ENCODE data around the gene CTRL. TPM values are rescaled to one million over a fixed set of nuclear protein-coding genes. Genes with fewer than 3 reads are reported as not detected.
"Not testable (repeated sequence)": the region's sequence is repeated elsewhere in the genome, so short reads cannot be mapped to it uniquely, and the experiment has no call there.

Gene CTRL
- total RNA-seq, 1 donor from 2014 or later = 0.20 TPM

DNA sequence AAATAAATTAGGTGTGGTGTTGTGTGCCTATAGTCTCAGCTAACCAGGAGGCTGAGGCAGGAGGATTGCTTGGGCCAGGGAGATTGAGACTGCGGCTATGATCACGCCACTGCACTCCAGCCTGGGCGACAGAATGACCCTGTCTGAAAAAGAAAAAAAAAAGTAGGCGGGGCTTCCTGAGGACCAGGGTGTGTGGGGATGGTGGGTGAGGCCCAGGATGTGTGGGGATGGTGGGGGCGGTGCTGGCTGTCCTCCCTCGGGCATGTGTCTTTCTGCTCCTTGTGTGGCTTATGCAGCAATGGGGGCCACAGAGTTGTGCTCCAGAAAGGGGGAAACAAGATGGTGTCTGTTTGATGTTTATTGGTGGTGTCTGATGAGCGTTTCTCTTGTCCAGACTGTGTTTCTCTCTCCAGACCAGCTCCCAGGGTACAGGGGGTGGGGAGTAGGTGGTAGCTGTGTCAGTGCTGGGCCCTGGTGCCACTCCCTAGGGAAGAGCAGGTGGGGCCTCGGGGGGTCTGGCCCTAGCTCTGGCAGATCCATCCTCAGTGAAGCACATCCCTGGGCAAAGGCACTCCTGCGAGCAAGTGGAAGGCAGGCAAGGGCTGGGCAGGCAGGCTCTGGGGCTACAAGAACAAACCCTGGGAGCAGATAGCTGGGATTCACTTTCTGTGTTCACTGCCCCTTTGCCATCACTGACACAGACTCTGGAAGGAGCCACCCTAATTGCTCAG, 10.0 kb upstream of the CTRL start:
- DNase-seq (ENCODE audit: low read depth in 2 of 2) = no peak

DNA sequence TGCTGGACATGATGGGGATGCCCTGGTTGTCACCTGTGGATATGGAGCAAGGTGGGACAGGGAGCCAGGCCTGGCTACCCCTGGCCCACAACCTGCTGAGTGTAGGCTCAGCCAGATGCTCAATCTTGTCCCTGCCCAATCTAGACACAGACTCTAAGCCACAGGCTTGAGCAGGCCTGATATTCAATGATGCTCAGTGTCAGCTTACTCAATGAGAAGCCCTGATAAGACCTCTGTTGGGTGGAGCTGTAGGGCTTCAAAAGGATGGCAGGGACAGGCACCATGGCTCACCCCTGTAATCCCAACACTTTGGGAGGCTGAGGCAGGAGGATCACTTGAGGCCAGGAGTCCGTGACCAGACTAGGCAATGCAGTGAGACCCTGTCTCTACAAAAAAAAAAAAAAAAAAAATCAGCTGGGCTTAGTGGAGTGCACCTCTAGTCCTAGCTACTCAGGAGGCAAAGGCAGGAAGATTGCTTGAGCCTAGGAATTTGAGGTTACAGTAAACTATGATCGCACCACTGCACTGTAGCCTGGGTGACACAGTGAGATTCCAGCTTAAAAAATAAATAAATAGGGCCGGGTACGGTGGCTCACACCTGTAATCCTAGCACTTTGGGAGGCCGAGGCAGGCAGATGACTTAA, 8.9 kb upstream of the CTRL start:
- DNase-seq (ENCODE audit: low read depth in 2 of 2) = no peak

DNA sequence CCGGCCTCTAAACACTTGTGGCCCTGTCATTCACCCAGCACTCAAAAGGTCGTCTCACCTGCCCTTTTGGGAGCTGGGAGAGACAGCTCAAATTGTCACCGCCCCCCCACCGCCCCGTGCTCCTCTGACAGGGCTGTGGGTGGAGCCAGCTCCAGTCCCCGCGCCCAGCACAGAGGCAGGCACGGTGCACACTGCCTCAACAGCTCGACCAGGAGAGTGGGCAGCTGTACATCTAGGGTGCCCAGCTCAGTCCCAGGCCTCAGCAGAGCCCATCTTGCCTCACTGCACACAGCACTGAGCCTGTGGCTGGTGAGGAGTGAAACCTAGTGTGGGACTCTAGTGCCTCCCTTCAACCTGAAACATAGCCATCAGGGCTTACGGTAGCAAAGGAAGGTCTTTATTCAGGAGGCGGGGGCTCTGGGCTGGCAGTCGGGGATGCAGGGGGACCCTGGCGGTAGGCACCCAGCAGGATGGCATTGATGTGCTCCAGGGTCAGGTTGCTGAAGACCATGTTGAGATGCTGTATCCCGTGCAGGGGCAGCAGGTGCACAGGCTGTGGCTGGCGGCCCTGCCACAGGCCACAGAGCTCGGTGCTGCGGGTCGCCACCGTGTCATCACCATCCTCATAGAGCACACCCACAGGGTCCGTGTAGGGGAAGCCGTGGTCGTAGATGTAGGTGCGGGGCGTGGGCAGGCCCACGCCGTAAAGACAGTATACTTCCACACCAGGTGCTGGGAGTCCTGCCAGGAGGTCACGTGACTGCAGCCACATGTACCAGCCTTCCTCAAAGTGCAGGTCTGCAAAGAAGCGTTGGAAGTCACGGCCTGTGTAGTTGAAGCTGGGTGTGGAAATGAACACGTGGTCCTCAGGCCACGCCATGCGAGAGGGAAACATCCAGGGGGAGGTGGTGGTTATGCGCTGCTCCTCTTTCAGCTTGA, 8.1 kb upstream of the CTRL start:
- DNase-seq (ENCODE audit: low read depth in 2 of 2) = no peak

DNA sequence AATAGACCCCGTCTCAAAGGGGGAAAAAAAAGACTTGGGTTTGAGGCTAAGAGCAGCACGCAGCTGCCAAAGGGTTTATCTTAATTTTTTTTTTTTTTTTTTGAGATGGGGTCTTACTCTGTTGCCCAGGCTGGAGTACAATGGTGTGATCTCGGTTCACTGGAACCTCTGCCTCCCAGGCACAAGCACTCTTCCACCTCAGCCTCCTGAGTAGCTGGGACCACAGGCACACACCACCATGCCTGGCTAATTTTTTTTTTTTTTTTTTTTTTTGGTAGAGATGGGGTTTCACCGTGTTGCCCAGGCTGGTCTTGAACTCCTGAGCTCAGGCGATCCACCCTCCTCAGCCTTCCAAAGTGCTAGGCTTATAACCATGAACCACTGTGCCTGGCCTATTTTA, 6.1 kb upstream of the CTRL start:
- DNase-seq (ENCODE audit: low read depth in 2 of 2) = not testable (repeated sequence)

DNA sequence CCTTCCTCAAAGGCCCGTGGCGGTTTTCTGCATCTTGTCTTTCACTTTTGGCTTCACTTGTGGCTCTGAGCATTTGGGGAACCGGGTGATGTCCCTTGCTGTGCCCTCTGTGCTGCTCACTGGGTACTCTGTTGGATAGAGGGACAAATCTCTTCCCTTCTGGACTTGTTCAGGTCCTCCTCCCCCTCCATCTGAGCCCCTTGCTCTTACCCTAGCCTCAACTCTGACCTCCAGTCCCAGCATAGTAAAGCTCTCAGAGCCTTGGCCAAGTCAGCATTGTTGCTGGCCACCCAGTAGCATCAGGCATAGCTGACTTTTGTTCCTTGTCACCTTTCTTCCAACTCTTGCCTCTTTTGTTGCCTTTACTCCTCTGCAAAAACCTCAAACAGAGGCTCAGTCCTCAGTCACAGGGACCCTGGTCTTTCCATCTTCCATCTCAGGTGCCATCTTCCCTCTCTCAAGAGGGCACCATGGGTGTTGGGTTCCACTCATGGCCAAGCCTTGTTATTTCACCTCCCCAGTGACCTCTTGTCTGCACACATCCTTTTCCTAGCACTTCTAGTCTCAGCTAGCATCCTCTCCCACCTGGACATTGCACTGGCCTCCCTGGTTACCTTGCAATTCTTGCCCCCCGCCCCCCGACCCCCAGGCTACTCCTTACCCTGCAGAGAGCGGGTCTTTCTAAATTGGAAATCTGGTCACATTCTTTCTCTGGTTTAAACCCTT, 5.4 kb upstream of the CTRL start:
- no peak for DNase-seq (ENCODE audit: low read depth in 2 of 2)

DNA sequence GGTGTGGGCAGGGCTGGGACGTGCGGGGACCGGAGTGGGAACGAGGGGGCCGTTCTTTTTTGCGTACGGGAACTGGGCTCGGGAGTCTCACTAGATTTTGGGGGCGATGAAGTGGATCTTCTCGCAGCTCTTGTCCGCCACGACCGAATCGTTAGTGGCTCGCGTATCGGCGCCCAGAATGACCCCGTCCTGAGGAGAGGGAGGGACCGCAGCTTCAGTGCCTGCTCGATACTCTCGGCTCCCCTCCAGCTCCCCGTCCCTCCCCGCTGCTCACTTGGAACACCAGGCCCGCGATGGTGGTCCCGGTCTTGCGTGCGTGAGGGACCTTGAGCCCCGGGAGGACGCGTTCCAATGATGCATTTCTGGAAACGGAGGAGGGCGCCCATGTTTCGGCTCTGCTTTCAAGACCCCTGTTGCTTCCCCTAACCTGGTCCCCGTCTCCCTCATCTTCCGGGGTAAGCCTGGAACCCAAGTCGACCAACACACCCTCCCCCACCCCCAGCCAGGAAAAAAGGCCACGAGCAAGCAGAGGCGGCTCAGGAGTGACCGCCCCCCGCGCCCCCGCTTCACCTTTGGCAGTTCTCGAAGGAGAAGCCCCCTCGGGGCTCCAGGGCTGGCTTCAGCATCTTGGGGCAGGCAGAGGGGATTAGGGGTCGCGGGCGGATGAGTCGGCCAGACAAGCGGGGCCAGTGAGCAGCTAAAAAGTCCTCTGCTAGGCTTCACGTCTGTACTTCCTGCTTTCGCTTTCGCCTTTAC, 4.6 kb upstream of the CTRL start, which contains the start of gene PSMB10:
TSS of gene PSMB10 (minus strand) at position 727 of the 756 bp plus-strand sequence. CDS start at position 626, 101 bp downstream.
- peak; percentile 56 to 78 for DNase-seq (ENCODE audit: low read depth in 2 of 2)

DNA sequence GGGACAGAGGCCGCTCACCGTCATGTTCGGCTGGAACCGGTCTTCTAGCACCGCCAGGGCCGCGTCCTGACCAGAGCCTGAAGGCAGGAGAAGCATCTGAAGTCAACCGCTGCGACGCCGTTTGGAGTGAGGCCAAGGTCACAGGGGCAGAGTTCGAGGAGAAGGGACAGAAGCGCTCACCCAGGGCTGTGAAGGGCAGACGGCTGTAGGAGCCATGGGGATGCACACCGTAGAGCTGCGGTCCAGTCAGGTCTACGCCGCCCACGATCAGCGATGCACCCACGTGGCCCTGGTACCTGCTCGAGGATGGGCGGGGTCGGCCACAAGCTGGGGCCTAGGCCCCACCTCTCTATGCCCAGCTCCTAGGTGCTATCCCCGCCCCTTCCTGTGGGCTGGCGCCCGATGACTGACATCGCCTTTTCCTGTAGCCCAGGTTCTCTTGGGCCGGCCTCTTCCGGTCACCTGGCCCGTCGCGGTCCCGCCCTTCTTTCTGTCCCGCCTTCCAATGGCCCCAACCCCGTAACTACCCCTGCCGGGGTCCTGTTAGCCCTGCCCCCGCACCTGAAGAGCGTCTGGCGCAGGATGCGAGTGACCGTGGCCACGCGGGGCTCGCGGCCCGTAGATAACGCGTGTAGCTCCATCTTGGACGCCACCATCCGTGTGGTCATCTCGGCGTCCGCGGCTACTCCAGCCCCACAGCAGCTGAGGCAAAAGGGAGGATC, 3.9 kb upstream of the CTRL start:
- DNase-seq (ENCODE audit: low read depth in 2 of 2) = peak; percentile 88 to 92

DNA sequence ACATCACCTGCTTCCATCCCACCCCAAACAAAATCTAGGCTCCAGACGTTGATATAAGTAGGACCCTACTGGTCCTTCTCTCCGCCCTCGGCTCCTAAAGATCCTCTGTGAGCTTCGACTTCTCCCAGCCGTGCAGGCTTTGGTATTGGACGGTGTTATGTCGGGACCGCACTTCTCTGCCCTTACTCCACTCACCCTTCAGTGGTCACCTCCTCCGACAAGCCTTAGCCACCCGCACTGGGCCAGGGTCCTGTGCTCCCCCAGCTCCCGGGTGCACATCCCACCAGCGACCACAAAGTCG, 3.4 kb upstream of the CTRL start:
- DNase-seq (ENCODE audit: low read depth in 2 of 2) = no peak

DNA sequence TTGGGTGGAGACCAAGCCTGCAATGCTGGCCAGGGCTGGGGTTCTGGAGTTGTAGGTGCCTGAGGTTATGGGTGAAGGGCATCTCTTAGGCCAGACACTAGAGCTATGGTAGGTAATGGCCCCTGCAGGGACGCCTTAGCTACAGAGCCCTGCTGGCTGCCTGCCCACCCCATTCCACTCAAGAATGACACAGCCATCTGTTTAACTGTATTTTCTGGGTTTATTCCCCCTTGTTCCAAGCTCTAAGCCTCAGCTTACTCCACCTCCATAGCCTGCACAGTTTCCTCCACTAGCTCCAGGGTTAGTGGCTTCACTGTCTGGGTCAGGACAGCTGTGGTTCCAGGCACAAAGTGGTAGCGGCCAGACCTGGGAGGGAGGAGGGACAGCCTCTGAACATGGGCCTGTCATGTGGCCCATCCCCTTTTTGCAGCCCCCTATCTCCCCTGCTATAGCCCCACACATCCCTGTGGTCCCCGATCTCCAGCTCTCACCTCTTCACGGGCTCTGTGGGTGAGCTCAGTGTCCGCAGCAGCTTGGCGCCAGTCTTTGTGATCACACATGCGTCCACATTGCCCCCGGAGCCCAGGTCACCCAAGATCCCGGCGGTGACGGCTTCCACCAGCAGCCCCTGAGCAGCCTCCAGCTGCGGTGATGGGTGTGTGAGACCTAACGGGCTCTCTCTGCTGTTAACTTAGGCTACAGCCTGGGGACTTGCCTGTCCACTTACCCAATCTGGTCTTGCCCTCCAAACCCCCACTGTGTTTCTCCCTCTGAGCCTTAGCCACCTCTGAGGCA, 2.8 kb upstream of the CTRL start:
- DNase-seq (ENCODE audit: low read depth in 2 of 2) = no peak

DNA sequence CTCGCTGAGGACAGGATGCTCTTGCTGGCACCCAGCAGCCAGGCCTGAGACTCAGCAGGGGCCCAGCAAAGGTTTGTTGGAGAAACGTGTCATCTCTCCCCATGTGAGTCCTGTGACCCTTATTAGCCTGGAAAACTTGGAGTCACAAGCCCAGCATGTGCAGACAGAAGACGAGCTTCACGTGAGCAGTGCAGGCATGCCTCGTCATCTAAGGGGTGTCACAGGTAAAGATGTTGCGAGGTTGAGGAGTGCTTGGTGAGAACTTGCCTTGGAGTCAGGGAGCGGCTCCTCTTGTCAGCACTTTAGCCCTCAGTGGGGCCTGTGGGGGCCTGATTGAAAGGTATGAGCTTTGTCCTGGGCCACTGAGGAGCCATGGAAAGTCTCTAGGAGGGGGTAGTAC, 2.1 kb upstream of the CTRL start:
- no peak for DNase-seq (ENCODE audit: low read depth in 2 of 2)

DNA sequence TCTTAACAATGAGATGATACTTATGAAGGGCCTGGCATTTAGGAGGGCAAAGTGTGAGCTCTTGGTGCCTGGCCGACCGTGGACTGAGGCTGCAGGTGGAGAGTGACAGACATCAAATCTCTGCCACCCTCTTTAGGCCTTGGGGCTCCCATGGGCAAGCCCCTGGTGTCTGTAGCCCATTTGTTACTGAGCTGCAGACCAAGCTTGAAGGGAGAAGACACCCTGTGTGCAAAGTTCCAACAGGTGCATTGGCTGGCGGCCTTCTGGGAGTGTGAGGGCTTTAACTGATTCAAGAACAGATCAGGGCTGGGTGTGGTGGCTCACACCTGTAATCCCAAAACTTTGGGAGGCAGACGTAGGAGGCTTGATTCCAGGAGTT, 789 bp upstream of the CTRL start:
- DNase-seq (ENCODE audit: low read depth in 2 of 2) = no peak

DNA sequence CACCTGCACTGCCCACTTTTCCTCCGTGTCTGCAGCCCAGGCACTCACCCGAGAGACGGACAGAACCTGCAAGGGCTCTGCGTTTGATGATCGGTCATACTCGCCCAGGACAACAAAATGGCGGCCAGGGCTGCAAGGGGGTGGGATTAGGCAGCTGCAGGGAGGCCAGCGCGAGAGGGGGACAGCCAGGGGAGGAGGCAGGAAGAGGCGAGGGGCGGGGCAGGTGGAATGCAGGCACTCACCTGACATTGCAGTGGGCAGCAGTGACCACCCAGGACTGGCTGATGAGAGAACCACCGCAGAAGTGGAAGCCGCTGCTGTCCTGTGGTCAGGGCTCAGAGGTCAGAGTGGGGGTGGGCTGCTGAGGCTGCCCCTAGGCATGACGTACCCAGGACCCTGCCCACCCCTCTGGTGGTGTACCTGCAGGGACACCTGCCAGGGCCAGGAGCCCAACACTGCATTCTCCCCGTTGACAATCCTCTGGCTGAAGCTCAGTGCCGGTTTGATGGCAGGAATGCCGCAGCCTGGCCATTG, 917 bp downstream of the CTRL start:
- DNase-seq (ENCODE audit: low read depth in 2 of 2) = no peak

DNA sequence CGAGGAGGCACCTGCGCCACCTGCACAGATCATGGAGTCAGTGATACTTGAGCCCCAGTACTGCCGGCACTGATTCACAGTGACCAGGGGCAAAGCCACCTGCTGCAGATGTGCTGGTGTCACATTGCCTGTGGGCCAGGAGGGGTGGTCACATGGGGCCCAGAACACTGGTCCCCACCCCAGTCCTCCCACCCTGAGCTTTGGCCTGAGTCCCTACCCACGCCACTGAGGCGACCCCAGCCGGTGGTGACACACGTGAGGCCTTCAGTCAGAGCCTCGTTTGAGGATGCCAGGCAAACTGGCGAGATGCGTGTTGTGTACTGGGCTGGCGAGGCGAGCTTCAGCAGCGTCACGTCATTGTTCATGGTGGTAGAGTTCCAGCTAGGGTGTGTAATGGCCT, 1.5 kb downstream of the CTRL start:
- no peak for DNase-seq (ENCODE audit: low read depth in 2 of 2)

DNA sequence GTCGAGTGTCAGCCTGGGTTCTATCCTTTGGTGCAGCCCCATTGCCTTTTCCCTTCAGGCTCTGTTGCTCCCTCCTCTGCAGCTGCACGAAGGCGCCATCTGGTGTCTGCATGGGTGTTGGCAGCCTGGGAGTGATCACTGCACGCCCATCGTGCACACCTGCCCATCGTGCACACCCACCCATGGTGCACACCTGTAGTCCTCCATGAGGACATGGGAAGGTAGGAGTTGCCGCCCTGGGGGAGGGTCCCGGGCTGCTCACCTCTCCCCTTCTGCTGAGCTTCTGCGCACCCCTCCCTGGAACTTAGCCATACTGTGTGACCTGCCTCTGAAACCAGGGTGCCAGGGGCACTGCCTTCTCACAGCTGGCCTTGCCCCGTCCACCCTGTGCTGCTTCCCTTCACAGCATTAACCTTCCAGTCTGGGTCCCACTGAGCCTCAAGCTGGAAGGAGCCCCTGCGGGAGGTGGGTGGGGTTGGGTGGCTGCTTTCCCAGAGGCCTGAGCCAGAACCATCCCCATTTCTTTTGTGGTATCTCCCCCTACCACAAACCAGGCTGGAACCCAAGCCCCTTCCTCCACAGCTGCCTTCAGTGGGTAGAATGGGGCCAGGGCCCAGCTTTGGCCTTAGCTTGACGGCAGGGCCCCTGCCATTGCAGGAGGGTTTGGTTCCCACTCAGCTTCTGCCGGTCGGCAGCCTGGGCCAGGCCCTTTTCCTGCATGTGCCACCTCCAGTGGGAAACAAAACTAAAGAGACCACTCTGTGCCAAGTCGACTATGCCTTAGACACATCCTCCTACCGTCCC, 2.9 kb downstream of the CTRL start:
- peak; percentile 65 to 81 for DNase-seq (ENCODE audit: low read depth in 2 of 2)

DNA sequence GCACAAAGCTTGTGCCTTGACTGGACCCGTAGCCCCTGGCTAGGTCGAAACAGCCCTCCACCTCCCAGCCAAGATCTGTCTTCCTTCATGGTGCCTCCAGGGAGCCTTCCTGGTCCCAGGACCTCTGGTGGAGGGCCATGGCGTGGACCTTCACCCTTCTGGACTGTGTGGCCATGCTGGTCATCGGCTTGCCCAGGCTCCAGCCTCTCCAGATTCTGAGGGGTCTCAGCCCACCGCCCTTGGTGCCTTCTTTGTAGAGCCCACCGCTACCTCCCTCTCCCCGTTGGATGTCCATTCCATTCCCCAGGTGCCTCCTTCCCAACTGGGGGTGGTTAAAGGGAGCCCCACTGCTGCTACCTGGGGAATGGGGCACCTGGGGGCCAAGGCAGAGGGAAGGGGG, 3.5 kb downstream of the CTRL start:
- no peak for DNase-seq (ENCODE audit: low read depth in 2 of 2)

DNA sequence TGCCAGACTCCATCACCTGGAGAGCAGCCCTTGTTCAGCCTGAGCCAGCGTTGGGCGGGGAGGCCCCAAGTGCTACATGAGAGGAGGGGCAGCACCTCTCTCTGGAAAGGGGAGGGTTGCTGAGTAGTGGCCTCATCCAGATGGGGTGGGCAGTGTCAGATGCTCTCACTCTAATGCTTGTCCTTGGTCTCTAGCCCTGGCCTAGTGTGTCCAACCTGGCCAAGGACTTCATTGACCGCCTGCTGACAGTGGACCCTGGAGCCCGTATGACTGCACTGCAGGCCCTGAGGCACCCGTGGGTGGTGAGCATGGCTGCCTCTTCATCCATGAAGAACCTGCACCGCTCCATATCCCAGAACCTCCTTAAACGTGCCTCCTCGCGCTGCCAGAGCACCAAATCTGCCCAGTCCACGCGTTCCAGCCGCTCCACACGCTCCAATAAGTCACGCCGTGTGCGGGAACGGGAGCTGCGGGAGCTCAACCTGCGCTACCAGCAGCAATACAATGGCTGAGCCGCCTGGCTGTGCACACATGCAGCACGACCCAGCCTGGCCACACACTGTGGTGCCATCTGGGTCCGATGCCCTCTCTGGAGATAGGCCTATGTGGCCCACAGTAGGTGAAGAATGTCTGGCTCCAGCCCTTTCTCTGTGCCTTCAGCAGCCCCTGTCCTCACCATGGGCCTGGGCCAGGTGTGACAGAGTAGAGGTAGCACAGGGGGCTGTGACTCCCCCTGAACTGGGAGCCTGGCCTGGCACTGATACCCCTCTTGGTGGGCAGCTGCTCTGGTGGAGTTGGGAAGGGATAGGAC, 4.3 kb downstream of the CTRL start:
- no peak for DNase-seq (ENCODE audit: low read depth in 2 of 2)

DNA sequence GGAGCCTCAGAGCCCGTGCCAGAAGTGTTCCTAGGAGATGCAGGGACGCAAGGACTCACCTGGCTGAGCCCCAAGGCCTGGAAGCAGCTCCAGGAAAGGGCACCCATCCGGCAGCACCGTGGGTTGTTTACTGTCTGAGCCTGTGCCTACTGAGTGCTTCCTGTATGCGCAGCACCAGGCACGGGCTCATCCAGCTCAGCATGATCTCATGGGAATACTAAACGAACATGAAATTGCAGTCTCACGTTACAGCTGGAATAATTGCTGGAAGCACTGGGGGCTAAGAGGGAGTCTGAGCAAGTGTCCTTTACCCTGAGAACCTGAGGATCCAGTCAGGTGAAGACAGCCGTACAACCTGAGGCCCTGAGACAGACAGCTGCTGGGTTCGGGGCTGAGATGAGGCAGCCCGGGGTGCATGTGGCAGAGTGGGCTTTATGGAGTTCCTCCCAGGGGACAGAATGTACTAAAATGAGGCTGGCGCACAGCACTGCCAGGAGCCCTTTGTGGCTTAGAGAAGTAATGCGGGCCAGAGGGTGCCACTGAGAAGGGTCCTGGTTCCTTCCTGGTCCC, 5.4 kb downstream of the CTRL start:
- DNase-seq (ENCODE audit: low read depth in 2 of 2) = peak; percentile 82 to 87
